Breast epithelium (tissue), 3 donors: ENCODE measurements around the gene NLRX1.

Source experiments
- POLR2A ChIP-seq: fragments of 450-650 bp; IDR thresholded peaks from one replicate; pipeline ENCODE4 v1.6.1; 2016; ENCODE audit warnings: antibody characterized with exemption, mild to moderate bottlenecking, moderate library complexity
- POLR2AphosphoS5 ChIP-seq, 3 donors: sonication (generic); formaldehyde crosslinking; IDR thresholded peaks; one replicate each; pipeline ENCODE4 v1.6.1; 2017; ENCODE audit warnings: antibody characterized with exemption in 3 of 3

- TF ChIP-seq POLR2A (no peak), POLR2AphosphoS5 (IDR thresholded peaks at IDR 0.05) (no peak)
Measured at GRCh38 chr11:119126675-119127268, 41.8 kb upstream of the NLRX1 start.
